ENCODE measurements around the gene OSBPL1A. TPM values are rescaled to one million over a fixed set of nuclear protein-coding genes. Genes with fewer than 3 reads are reported as not detected.

The OSBPL1A gene
- total RNA-seq, 1 experiment from 2014 or later = 53.1 TPM

- TF ChIP-seq ZNF671 (CRISPR knock-in tag; IDR thresholded peaks at IDR 0.05) (no peak), ZNF423 (CRISPR knock-in tag; IDR thresholded peaks at IDR 0.05) (no peak), FOXK1 (CRISPR knock-in tag; IDR thresholded peaks at IDR 0.05) (no peak)
Measured at GRCh38 chr18:24446953-24447538, 49.4 kb upstream of the OSBPL1A start (continued).

- no peaks in the 10 kb centered on the region for H3K9me3 Mint-ChIP-seq
- no peak overlapping the region for H3K4me3 Mint-ChIP-seq
- no peak for TF ChIP-seq AR (CRISPR knock-in tag; IDR thresholded peaks at IDR 0.05)
- H3K36me3 Mint-ChIP-seq = peaks cover 50% of the 10 kb centered on the region
- ATAC-seq (no peak), DNase-seq (ENCODE audit: low spot score) (no peak)
- H3K27ac Mint-ChIP-seq = no peak overlapping the region
- POLR2A ChIA-PET = no interaction called here
- CTCF ChIA-PET = interaction anchor here (0.5 to 2.1 kb wide), 11 partner anchors 10 to 292 kb away, joined by 3 to 21 read pairs (median 4); no protein-coding TSS in a partner anchor
- no peaks in the 10 kb centered on the region for H3K27me3 Mint-ChIP-seq (ENCODE audit: low read depth)
- no peaks in the 10 kb centered on the region for H3K4me1 Mint-ChIP-seq
Measured at GRCh38 chr18:24446453-24446852, 48.8 kb upstream of the OSBPL1A start.

GRCh38 chr18:24443870-24444269 is 46.2 kb upstream of the OSBPL1A start:
- CTCF ChIA-PET = interaction anchor here (0.7 to 1.3 kb wide), 3 partner anchors 10 to 84 kb away, joined by 3 to 5 read pairs (median 3); no protein-coding TSS in a partner anchor
- peaks cover 46% of the 10 kb centered on the region for H3K36me3 Mint-ChIP-seq

More at GRCh38 chr18:24443870-24444269, 46.2 kb upstream of the OSBPL1A start:
- TF ChIP-seq E2F4 (CRISPR knock-in tag; IDR thresholded peaks at IDR 0.05; ENCODE audit: borderline replicate concordance, low read depth) (no peak), TP53 (CRISPR knock-in tag; IDR thresholded peaks at IDR 0.05) (no peak), ATF3 (CRISPR knock-in tag; conservative IDR thresholded peaks at IDR 0.05) (no peak), FOXJ3 (CRISPR knock-in tag; IDR thresholded peaks at IDR 0.05; ENCODE audit: borderline replicate concordance) (no peak), EMX1 (CRISPR knock-in tag; IDR thresholded peaks at IDR 0.05) (no peak), HMGA2 (CRISPR knock-in tag; IDR thresholded peaks at IDR 0.05) (no peak), ZNF121 (CRISPR knock-in tag; IDR thresholded peaks at IDR 0.05) (no peak), STAT6 (CRISPR knock-in tag; conservative IDR thresholded peaks at IDR 0.05; ENCODE audit: low read depth) (no peak)
- Mint-ChIP-seq H3K27me3 (ENCODE audit: low read depth) (no peaks in the 10 kb centered on the region), H3K4me1 (no peaks in the 10 kb centered on the region), H3K27ac (no peak overlapping the region), H3K9me3 (no peaks in the 10 kb centered on the region), H3K4me3 (no peak overlapping the region)
- ATAC-seq = no peak
- POLR2A ChIA-PET = no interaction called here
- no peak for DNase-seq (ENCODE audit: low spot score)

Measured in WTC11 (cell line).